ENCODE measurements around the gene LRIT1. TPM values are rescaled to one million over a fixed set of nuclear protein-coding genes. Genes with fewer than 3 reads are reported as not detected.

LRIT1 gene
- total and polyA plus RNA-seq, 2 of the 8 experiments (the other 6 are each of a cell fraction or from before 2014, with no cell fraction given): 0.03 TPM; not detected in 1

DNA sequence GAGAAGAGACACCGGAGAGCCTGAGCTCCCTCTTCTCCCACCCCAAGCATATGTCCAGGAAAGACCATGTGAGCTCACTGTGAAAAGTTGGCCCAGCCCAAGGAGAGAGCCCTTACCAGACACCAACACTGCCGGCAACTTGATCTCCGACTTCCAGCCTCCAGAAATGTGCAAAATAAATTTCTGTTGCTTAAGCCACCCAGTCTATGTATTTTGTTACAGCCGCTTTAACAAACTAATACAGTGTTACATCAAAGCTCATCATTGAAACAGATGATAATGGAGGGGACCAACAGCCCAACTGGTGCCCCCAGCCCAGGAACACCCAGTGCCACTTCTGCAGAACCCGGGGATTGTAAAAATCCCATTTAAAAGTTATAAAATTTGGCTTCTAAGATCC lies 22.4 kb upstream of the LRIT1 start:
- H3K4me1 ChIP-seq (replicated peaks in 1 of 4; ENCODE audit: control insufficient read depth in 3 of 4, insufficient read depth in 4 of 4, low read length in 3 of 4): no peaks in the 10 kb centered on the region
- no peaks in the 10 kb centered on the region for H3K27me3 ChIP-seq (replicated peaks in 1 of 4; ENCODE audit: control insufficient read depth in 3 of 4, extremely low read depth in 1 of 4, insufficient read depth in 3 of 4, low read length in 3 of 4)
- no peak overlapping the region for H2AK5ac ChIP-seq (ENCODE audit: low read depth, low read length)
- H3K14ac ChIP-seq (ENCODE audit: insufficient read length): no peak overlapping the region
- H3K36me3 ChIP-seq (ENCODE audit: control insufficient read depth in 2 of 4, insufficient read depth in 4 of 4, low read length in 3 of 4): no peaks in the 10 kb centered on the region
- no peak overlapping the region for H3K27ac ChIP-seq (ENCODE audit: low read depth, low read length)
- 83% methylated on average over 5 of the region's 5 CpGs; no CpG with 5 or more reads in 1 of the 2 experiments for WGBS, 2 experiments (ENCODE audit: extremely low coverage in 1 of 2, insufficient coverage in 1 of 2, insufficient read length in 1 of 2, insufficient replicate concordance in 2 of 2, low coverage in 1 of 2, low lambda C conversion rate in 2 of 2, missing lambda C conversion rate in 1 of 2)
- FAIRE-seq (no peak), DNase-seq (ENCODE audit: low read depth in 1 of 2, low spot score in 2 of 2) (no peak)
- H3K79me1 ChIP-seq (ENCODE audit: low read depth, low read length): no peaks in the 10 kb centered on the region
- H2AFZ ChIP-seq (ENCODE audit: low read length): no peak overlapping the region
- no peak overlapping the region for H3K56ac ChIP-seq (replicated peaks; ENCODE audit: insufficient read length, low read depth, low read length)
- CTCF ChIA-PET (ENCODE audit: partially characterized antibody): interaction anchor here (0.6 to 15.5 kb wide), 32 partner anchors 9 to 419 kb away, joined by 3 to 558 read pairs (median 4); partner anchors contain the start of gene CCSER2
- H2BK15ac ChIP-seq (ENCODE audit: low read length): no peak overlapping the region
- H4K5ac ChIP-seq (ENCODE audit: insufficient read length, low read depth, low read length): no peak overlapping the region
- no peak overlapping the region for H3K18ac ChIP-seq (ENCODE audit: extremely low read depth, low read length)
- H2BK20ac ChIP-seq (ENCODE audit: low read length): no peak overlapping the region
- no peak overlapping the region for H3K23ac ChIP-seq (ENCODE audit: insufficient read length)
- H4K8ac ChIP-seq (ENCODE audit: extremely low read depth, insufficient read depth, low read length): no peak overlapping the region
- no peak overlapping the region for H3K4me2 ChIP-seq (ENCODE audit: insufficient read depth in 1 of 2, low read depth in 2 of 2, low read length in 2 of 2)
- H2BK120ac ChIP-seq (replicated peaks; ENCODE audit: low read depth, low read length): no peak overlapping the region
- H2BK12ac ChIP-seq (ENCODE audit: low read depth, low read length): no peak overlapping the region
- no peak overlapping the region for H3K4ac ChIP-seq (replicated peaks; ENCODE audit: insufficient read length, low read depth, low read length)
- no peaks in the 10 kb centered on the region for H4K20me1 ChIP-seq (replicated peaks in 1 of 2; ENCODE audit: control insufficient read depth in 1 of 2, insufficient read depth in 2 of 2, low read length in 2 of 2)
- H4K91ac ChIP-seq (replicated peaks; ENCODE audit: insufficient read length, low read length): no peak overlapping the region
- POLR2A ChIA-PET (ENCODE audit: partially characterized antibody): no interaction called here
- no peak overlapping the region for H2BK5ac ChIP-seq (ENCODE audit: low read depth, low read length)
- no peaks in the 10 kb centered on the region for H3K23me2 ChIP-seq (ENCODE audit: low read depth, low read length)
- no peaks in the 10 kb centered on the region for H3K9me3 ChIP-seq (ENCODE audit: insufficient read depth in 2 of 2, low read depth in 1 of 2, low read length in 1 of 2)
- H3K9ac ChIP-seq (replicated peaks in 1 of 4; ENCODE audit: extremely low read depth in 1 of 4, low read depth in 3 of 4, low read length in 3 of 4): no peak overlapping the region
- H3K79me2 ChIP-seq (ENCODE audit: control insufficient read depth in 1 of 2, insufficient read depth in 2 of 2, low read length in 2 of 2): no peaks in the 10 kb centered on the region
- no peak overlapping the region for H3K4me3 ChIP-seq (ENCODE audit: extremely low read depth in 1 of 4, insufficient read depth in 2 of 4, low read depth in 3 of 4, low read length in 4 of 4)
- no peak for TF ChIP-seq BACH1 (IDR thresholded peaks at IDR 0.05; ENCODE audit: low read length)
- no peak for TF ChIP-seq BCL11A (IDR thresholded peaks at IDR 0.05; ENCODE audit: low read depth in 2 of 2, low read length in 2 of 2)
- no peak for TF ChIP-seq SIX5 (IDR thresholded peaks at IDR 0.05; ENCODE audit: low read depth, low read length)
- TF ChIP-seq BRCA1 (IDR thresholded peaks at IDR 0.05; ENCODE audit: low read depth, low read length): no peak
- no peak for TF ChIP-seq TCF12 (IDR thresholded peaks at IDR 0.05; ENCODE audit: low read depth, low read length)
- no peak for TF ChIP-seq POLR2AphosphoS5 (IDR thresholded peaks at IDR 0.05; ENCODE audit: low read depth, low read length)
- TF ChIP-seq ZNF274 (IDR thresholded peaks at IDR 0.05; ENCODE audit: borderline replicate concordance, extremely low read depth, low read length): no peak
- TF ChIP-seq, protein P1, sequence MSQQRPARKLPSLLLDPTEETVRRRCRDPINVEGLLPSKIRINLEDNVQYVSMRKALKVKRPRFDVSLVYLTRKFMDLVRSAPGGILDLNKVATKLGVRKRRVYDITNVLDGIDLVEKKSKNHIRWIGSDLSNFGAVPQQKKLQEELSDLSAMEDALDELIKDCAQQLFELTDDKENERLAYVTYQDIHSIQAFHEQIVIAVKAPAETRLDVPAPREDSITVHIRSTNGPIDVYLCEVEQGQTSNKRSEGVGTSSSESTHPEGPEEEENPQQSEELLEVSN (IDR thresholded peaks at IDR 0.05): no peak
- TF ChIP-seq POLR2A (IDR thresholded peaks at IDR 0.05; ENCODE audit: control extremely low read depth in 1 of 2, low read depth in 2 of 2, low read length in 2 of 2): no peak
- no peak for TF ChIP-seq KDM1A (IDR thresholded peaks at IDR 0.05; ENCODE audit: borderline replicate concordance, low read length)
- TF ChIP-seq, protein P2, sequence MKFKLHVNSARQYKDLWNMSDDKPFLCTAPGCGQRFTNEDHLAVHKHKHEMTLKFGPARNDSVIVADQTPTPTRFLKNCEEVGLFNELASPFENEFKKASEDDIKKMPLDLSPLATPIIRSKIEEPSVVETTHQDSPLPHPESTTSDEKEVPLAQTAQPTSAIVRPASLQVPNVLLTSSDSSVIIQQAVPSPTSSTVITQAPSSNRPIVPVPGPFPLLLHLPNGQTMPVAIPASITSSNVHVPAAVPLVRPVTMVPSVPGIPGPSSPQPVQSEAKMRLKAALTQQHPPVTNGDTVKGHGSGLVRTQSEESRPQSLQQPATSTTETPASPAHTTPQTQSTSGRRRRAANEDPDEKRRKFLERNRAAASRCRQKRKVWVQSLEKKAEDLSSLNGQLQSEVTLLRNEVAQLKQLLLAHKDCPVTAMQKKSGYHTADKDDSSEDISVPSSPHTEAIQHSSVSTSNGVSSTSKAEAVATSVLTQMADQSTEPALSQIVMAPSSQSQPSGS (IDR thresholded peaks at IDR 0.05; ENCODE audit: low read length): no peak
- no peak for TF ChIP-seq RNF2 (IDR thresholded peaks at IDR 0.05; ENCODE audit: borderline replicate concordance, low read depth, low read length, missing control alignments, poor library complexity, severe bottlenecking)
- no peak for TF ChIP-seq KDM5A (IDR thresholded peaks at IDR 0.05; ENCODE audit: low read length)
